GM12878 (cell line): ENCODE results near the gene FAM3B. TPM values are rescaled to one million over a fixed set of nuclear protein-coding genes. Genes with fewer than 3 reads are reported as not detected.
A peak's percentile ranks its signal among the peaks of the same experiment; 100 is the strongest.

Experiments used
- ATAC-seq: fragments of 200-7000 bp; cut with Tn5 transposase; 3 replicates; pipeline ENCODE4 v1.9.1; 2020; ENCODE audit warnings: mild to moderate bottlenecking, moderate library complexity
- BruUV-seq: library from RNA; stranded (reverse); fragments of 400-500 nt; replicated peaks from 2 replicates; lab custom pipeline; 2021; lab: Mats Ljungman, UMichigan
- CTCF ChIA-PET: fragments of 300-600 bp; sonication (Branson Sonifier 250); formaldehyde crosslinking; extraction: SDS; loops from one replicate; lab custom pipeline; 2021; ENCODE audit warnings: inconsistent platforms; lab: Yijun Ruan, JAX
- POLR2A ChIA-PET: fragments of 350-600 bp; formaldehyde crosslinking; extraction: SDS; loops from one replicate; lab custom pipeline; 2021; ENCODE audit warnings: inconsistent platforms; lab: Charles Lee
- RAD21 ChIA-PET: fragments of 300-600 bp; sonication (Branson Sonifier 250); formaldehyde crosslinking; loops from one replicate; lab custom pipeline; 2023; ENCODE audit warnings: antibody characterized with exemption; ENCODE audit not compliant: unreplicated experiment; lab: Charles Lee
- SMC1A ChIA-PET: fragments of 300-600 bp; sonication (Branson Sonifier 250); formaldehyde crosslinking; loops from one replicate; lab custom pipeline; 2023; ENCODE audit not compliant: unreplicated experiment, uncharacterized antibody; lab: Charles Lee
- DNase-seq: peaks from one replicate; pipeline ENCODE4 v3.0.0-alpha.2; 2011; ENCODE audit warnings: low read depth, low spot score
- FAIRE-seq: peaks from 3 replicates; lab custom pipeline; 2011; peaks lifted over from hg19 to GRCh38; lab: Jason Lieb, UNC
- H2AFZ ChIP-seq: 2 replicates; pipeline ENCODE4 v1.6.0; 2011; ENCODE audit warnings: low read depth, low read length, control low read depth; ENCODE audit not compliant: control insufficient read depth
- H3K27ac ChIP-seq: 2 replicates; pipeline ENCODE4 v1.5.1; 2011; ENCODE audit warnings: control low read depth; ENCODE audit not compliant: control insufficient read depth, insufficient read depth
- H3K27me3 ChIP-seq, 2 experiments: replicated peaks in 1 of 2; 2 replicates each; pipeline versions ENCODE4 v1.6.0 to v1.6.1; 2011; ENCODE audit warnings: low read length in 1 of 2; ENCODE audit not compliant: control insufficient read depth in 2 of 2, insufficient read depth in 2 of 2
- H3K36me3 ChIP-seq, 2 experiments: 2 replicates each; pipeline ENCODE4 v1.5.1; 2011; ENCODE audit warnings: low read length in 1 of 2; ENCODE audit not compliant: control insufficient read depth in 2 of 2, insufficient read depth in 2 of 2
- H3K4me1 ChIP-seq: 2 replicates; pipeline ENCODE4 v1.6.1; 2011; ENCODE audit warnings: mild to moderate bottlenecking, low read length, moderate library complexity, mixed read lengths; ENCODE audit not compliant: control insufficient read depth, insufficient read depth
- H3K4me2 ChIP-seq: 2 replicates; pipeline ENCODE4 v1.6.0; 2011; ENCODE audit warnings: control low read depth; ENCODE audit not compliant: control insufficient read depth, insufficient read depth
- H3K4me3 ChIP-seq: fragments of 200-600 bp; sonication (generic); 2 replicates; pipeline ENCODE4 v1.5.1; 2016
- H3K79me2 ChIP-seq: 2 replicates; pipeline ENCODE4 v1.6.0; 2011; ENCODE audit warnings: low read length; ENCODE audit not compliant: control insufficient read depth, insufficient read depth
- H3K9ac ChIP-seq: 2 replicates; pipeline ENCODE4 v1.8.0; 2011; ENCODE audit warnings: low read length, control low read depth, mixed read lengths; ENCODE audit not compliant: control insufficient read depth, insufficient read depth
- H3K9me3 ChIP-seq: replicated peaks from 3 replicates; pipeline ENCODE4 v1.5.1; 2011; ENCODE audit warnings: mild to moderate bottlenecking, low read length; ENCODE audit not compliant: control insufficient read depth, insufficient read depth
- H4K20me1 ChIP-seq: 2 replicates; pipeline ENCODE4 v1.6.0; 2011; ENCODE audit not compliant: control insufficient read depth, insufficient read depth
- JUND ChIP-seq: IDR thresholded peaks from 2 replicates; pipeline ENCODE4 v1.6.1; 2012; ENCODE audit warnings: low read depth, mild to moderate bottlenecking, low read length, improper control_type of control experiment, moderate library complexity
- POLR2AphosphoS5 ChIP-seq: IDR thresholded peaks from 2 replicates; pipeline ENCODE4 v1.6.1; 2011; ENCODE audit warnings: mild to moderate bottlenecking, low read length, inconsistent platforms
- SMAD1 ChIP-seq: fragments of 450-650 bp; IDR thresholded peaks from 2 replicates; pipeline ENCODE4 v1.6.1; 2018; ENCODE audit warnings: mild to moderate bottlenecking, low read depth; ENCODE audit not compliant: partially characterized antibody
- SMARCA5 ChIP-seq: fragments of 450-650 bp; IDR thresholded peaks from 2 replicates; pipeline ENCODE4 v1.6.1; 2017; ENCODE audit warnings: mild to moderate bottlenecking
- ZBTB40 ChIP-seq: fragments of 450-650 bp; IDR thresholded peaks from 2 replicates; pipeline ENCODE4 v1.6.1; 2016; ENCODE audit warnings: mild to moderate bottlenecking, moderate library complexity, borderline replicate concordance
- WGBS: methylation state at CpG from one replicate; pipeline ENCODE4 v1.1.6; 2016; ENCODE audit warnings: low lambda C conversion rate; ENCODE audit not compliant: insufficient replicate concordance, insufficient coverage; ENCODE audit errors: missing lambda C conversion rate; 5-methylcytosine and 5-hydroxymethylcytosine counted together
- in situ Hi-C: fragments of 300-500 bp; cut with MboI; formaldehyde crosslinking; loops from 9 replicates; pipeline ENCODE4 v1.14.3; 2018; ENCODE audit warnings: mixed read lengths
- intact Hi-C: fragments of 100-400 bp; cut with micrococcal nuclease; formaldehyde crosslinking; loops from one replicate; pipeline ENCODE4 v1.14.2; 2022; ENCODE audit not compliant: unreplicated experiment
- polyA plus RNA-seq, 11 experiments: library from polyadenylated mRNA; depleted of rRNA in 4 of 11; unstranded in 6 of 11; stranded (reverse) in 5 of 11; fragments of >200 nt; fragmentation: Nextera tagmentation in 4 of 11; fragmentation: Illumina TruSeq in 1 of 11; extraction: Ambion mirVana in 4 of 11; extraction: Trizol in 1 of 11; gene quantifications; 1 replicate in 1 of 11; 2 replicates in 10 of 11; pipeline versions ENCODE4 v1.2.1 to v1.2.3, GENCODE V29; 2011 to 2016; ENCODE audit warnings: inconsistent platforms in 2 of 11, missing spikeins in 2 of 11, low read depth in 1 of 11
- total RNA-seq, 4 experiments: library from RNA; depleted of rRNA in 3 of 4; stranded (reverse); fragments of >200 nt in 3 of 4; fragmentation: Illumina TruSeq in 1 of 4; extraction: Trizol in 1 of 4; gene quantifications; 2 replicates each; pipeline versions ENCODE4 v1.2.1 to v1.2.3, GENCODE V29; 2013 to 2021

The FAM3B gene
- total and polyA plus RNA-seq, 10 of the 15 experiments (the other 5 are each of a cell fraction or from before 2014, with no cell fraction given): 0.12 TPM; not detected in 9

GRCh38 chr21:41365377-41366107, 48.9 kb downstream of the FAM3B start:
- ChIA-PET SMC1A (no interaction called here), POLR2A (interaction anchor here (0.6 to 1.1 kb wide), 2 partner anchors 54 to 60 kb away, joined by 4 read pairs; partner anchors contain the start of gene MX1), RAD21 (interaction anchor here (5.3 to 7.7 kb wide), 3 partner anchors 46 to 82 kb away, joined by 34 to 42 read pairs (median 36); partner anchors contain the start of gene MX1), CTCF (interaction anchor here (3.4 kb wide), 1 partner anchor 46 kb away, joined by 16 read pairs; no protein-coding TSS in a partner anchor)
- H3K36me3 ChIP-seq: no peaks in the 10 kb centered on the region
- no peaks in the 10 kb centered on the region for H4K20me1 ChIP-seq
- H3K4me1 ChIP-seq: peaks cover 54% of the 10 kb centered on the region
- no peak overlapping the region for H3K27ac ChIP-seq
- 99% methylated on average over 15 of the region's 15 CpGs for WGBS
- BruUV-seq: no TSS peak
- H3K27me3 ChIP-seq: no peaks in the 10 kb centered on the region
- in situ Hi-C loops (no loop called here), intact Hi-C loops (loop anchor here (10.0 kb wide), 3 partner anchors 499 to 859 kb away; no protein-coding TSS in a partner anchor)
- FAIRE-seq (no peak), DNase-seq (no peak), ATAC-seq (no peak)
- no peak overlapping the region for H3K9ac ChIP-seq
- H3K79me2 ChIP-seq: peaks cover 63% of the 10 kb centered on the region
- H3K9me3 ChIP-seq: no peaks in the 10 kb centered on the region
- H3K4me3 ChIP-seq: peak overlapping the region; percentile 78; the same call in 1 of the 2 replicates
- no peak overlapping the region for H2AFZ ChIP-seq
- H3K4me2 ChIP-seq: peak overlapping the region; percentile 99
- TF ChIP-seq SMAD1 (no peak), SMARCA5 (peak; percentile 69)

GRCh38 chr21:41366522-41367151, 50.0 kb downstream of the FAM3B start:
- H3K9ac ChIP-seq: peak overlapping the region; percentile 87
- H3K36me3 ChIP-seq: no peaks in the 10 kb centered on the region
- H2AFZ ChIP-seq: no peak overlapping the region
- peaks cover 50% of the 10 kb centered on the region for H3K4me1 ChIP-seq
- FAIRE-seq (no peak), DNase-seq (peak; percentile 78), ATAC-seq (peak; percentile 40)
- ChIA-PET POLR2A (interaction anchor here (0.6 to 4.6 kb wide), 5 partner anchors 53 to 304 kb away, joined by 4 to 80 read pairs (median 13); partner anchors contain the start of gene MX1), CTCF (interaction anchor here (0.8 to 7.4 kb wide), 3 partner anchors 45 to 1256 kb away, joined by 3 to 99 read pairs (median 16); no protein-coding TSS in a partner anchor), RAD21 (interaction anchor here (0.6 to 7.7 kb wide), 6 partner anchors 17 to 84 kb away, joined by 3 to 97 read pairs (median 20); partner anchors contain the start of gene MX1), SMC1A (interaction anchor here (1.1 to 8.3 kb wide), 7 partner anchors 10 to 115 kb away, joined by 3 to 67 read pairs (median 34); partner anchors contain the start of gene MX1)
- H3K4me2 ChIP-seq: peak overlapping the region; percentile 99
- 33% methylated on average over 12 of the region's 12 CpGs for WGBS
- no peaks in the 10 kb centered on the region for H3K9me3 ChIP-seq
- H3K4me3 ChIP-seq: peak overlapping the region; percentile 78
- H3K79me2 ChIP-seq: peaks cover 74% of the 10 kb centered on the region
- no TSS peak for BruUV-seq
- no peaks in the 10 kb centered on the region for H3K27me3 ChIP-seq
- in situ Hi-C loops: no loop called here
- intact Hi-C loops: loop anchor here (10.0 kb wide), 3 partner anchors 498 to 858 kb away; no protein-coding TSS in a partner anchor
- no peaks in the 10 kb centered on the region for H4K20me1 ChIP-seq
- H3K27ac ChIP-seq: peak overlapping the region; percentile 98
- peak; percentile 62; the same call in 1 of the 2 replicates for TF ChIP-seq ZBTB40
- TF ChIP-seq POLR2AphosphoS5: peak; percentile 87
- TF ChIP-seq JUND: no peak
